Measurements from ENCODE around the gene PDE4B.

DNA sequence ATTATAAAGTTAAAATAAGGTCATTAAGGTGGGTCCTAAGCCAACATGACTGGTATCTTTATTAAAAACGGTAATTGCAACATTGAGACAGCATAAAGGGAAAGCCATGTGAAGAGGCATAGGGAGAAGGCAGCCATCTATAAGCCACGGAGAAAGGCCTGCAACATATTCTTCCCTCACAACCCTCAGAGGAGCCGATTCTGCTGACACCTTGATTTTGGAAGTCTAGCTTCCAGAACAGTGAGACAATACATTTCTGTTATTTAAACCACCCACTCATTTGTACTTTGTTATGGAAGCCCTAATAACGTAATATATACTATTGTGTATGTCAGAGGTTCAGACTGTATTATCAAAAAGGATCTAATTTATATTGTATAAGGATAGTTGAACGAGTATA lies 190.8 kb downstream of the PDE4B start:
- TF ChIP-seq CTCF (IDR thresholded peaks at IDR 0.05) (no peak), POLR2A (IDR thresholded peaks at IDR 0.05) (no peak), POLR2AphosphoS5 (IDR thresholded peaks at IDR 0.05) (no peak)
